SU-DHL-6 (cell line): ENCODE measurements around the gene NOS1AP.

ENCODE experiments used
- CTCF ChIP-seq: fragments of 200-600 bp; sonication (generic); IDR thresholded peaks from one replicate; pipeline ENCODE4 v1.5.1; 2017; ENCODE audit warnings: antibody characterized with exemption, mild to moderate bottlenecking, low read length, moderate library complexity; ENCODE audit not compliant: insufficient read depth, poor library complexity, severe bottlenecking
- EZH2phosphoT487 ChIP-seq: fragments of 200-600 bp; sonication (generic), shearing (Covaris generic); conservative IDR thresholded peaks from 2 replicates; pipeline ENCODE4 v1.6.1; 2018; ENCODE audit warnings: mild to moderate bottlenecking, antibody characterized with exemption, low read length, moderate library complexity, mixed read lengths

- TF ChIP-seq CTCF, result no peak
- no peak for TF ChIP-seq EZH2phosphoT487
These were observed 38.7 kb upstream of the NOS1AP start for GRCh38 chr1:162030759-162031280.
